Measurements from ENCODE around the gene TNS3. TPM values are rescaled to one million over a fixed set of nuclear protein-coding genes. Genes with fewer than 3 reads are reported as not detected.

Gene TNS3
- total and polyA plus RNA-seq, 10 donors = 17.7 to 247 (median 147) TPM

- H3K27ac ChIP-seq = no peak overlapping the region
- H3K4me1 ChIP-seq = peaks cover 9 to 36% (median 25%) of the 10 kb centered on the region in 6 donors
- WGBS, 5 donors = 66 to 80% (median 70%) methylated on average over 8 of the region's 8 CpGs
- H3K4me3 ChIP-seq = no peak overlapping the region
- no peaks in the 10 kb centered on the region for H3K9me3 ChIP-seq
- intact Hi-C loops (cut with DNase I; ENCODE audit: low total_unique reads) = no loop called here
- peaks cover 0 to 97% (median 16%) of the 10 kb centered on the region in 6 donors for H3K36me3 ChIP-seq
- TF ChIP-seq POLR2A (IDR thresholded peaks at IDR 0.05) (no peak), CTCF (IDR thresholded peaks at IDR 0.05 in 8 of 11, conservative IDR thresholded peaks at IDR 0.05 in 3 of 11) (no peak), POLR2AphosphoS5 (IDR thresholded peaks at IDR 0.05) (no peak)
- no peaks in the 10 kb centered on the region for H3K27me3 ChIP-seq (replicated peaks in 1 of 7)
- no peak for DNase-seq
Observed at GRCh38 chr7:47332213-47332612, 249.7 kb downstream of the TNS3 start.

- Histone ChIP-seq H3K27ac (peak overlapping the region in 1 of 8 donors; percentile 74), H3K4me1 (peaks cover 9 to 46% (median 29%) of the 10 kb centered on the region in 6 donors), H3K27me3 (replicated peaks in 1 of 7) (no peaks in the 10 kb centered on the region), H3K4me3 (no peak overlapping the region), H3K36me3 (peaks cover 0 to 92% (median 14%) of the 10 kb centered on the region in 6 donors), H3K9me3 (no peaks in the 10 kb centered on the region)
- TF ChIP-seq POLR2AphosphoS5 (IDR thresholded peaks at IDR 0.05) (no peak), POLR2A (IDR thresholded peaks at IDR 0.05) (no peak), CTCF (IDR thresholded peaks at IDR 0.05 in 8 of 11, conservative IDR thresholded peaks at IDR 0.05 in 3 of 11) (no peak)
- DNase-seq = no peak
- 86 to 95% (median 91%) methylated on average over 6 of the region's 6 CpGs for WGBS, 5 donors
- intact Hi-C loops (cut with DNase I; ENCODE audit: low total_unique reads) = no loop called here
Observed at GRCh38 chr7:47331179-47331565, 250.7 kb downstream of the TNS3 start.

- DNase-seq = no peak
- H3K9me3 ChIP-seq = no peaks in the 10 kb centered on the region
- TF ChIP-seq POLR2AphosphoS5 (IDR thresholded peaks at IDR 0.05) (no peak), POLR2A (IDR thresholded peaks at IDR 0.05) (no peak), CTCF (IDR thresholded peaks at IDR 0.05 in 8 of 11, conservative IDR thresholded peaks at IDR 0.05 in 3 of 11) (no peak)
- H3K4me1 ChIP-seq = peaks cover 9 to 51% (median 31%) of the 10 kb centered on the region in 6 donors
- WGBS, 5 donors = 87 to 94% (median 91%) methylated on average over 16 of the region's 16 CpGs
- peak overlapping the region in 4 of 8 donors; percentile 65 to 74 (median 66) for H3K27ac ChIP-seq
- H3K27me3 ChIP-seq (replicated peaks in 1 of 7) = no peaks in the 10 kb centered on the region
- no peak overlapping the region for H3K4me3 ChIP-seq
- H3K36me3 ChIP-seq = peaks cover 0 to 88% (median 11%) of the 10 kb centered on the region in 6 donors
- intact Hi-C loops (cut with DNase I; ENCODE audit: low total_unique reads) = no loop called here
Observed at GRCh38 chr7:47330561-47331178, 251.2 kb downstream of the TNS3 start.

GRCh38 chr7:47330026-47330425 is 251.9 kb downstream of the TNS3 start:
- TF ChIP-seq CTCF (IDR thresholded peaks at IDR 0.05 in 8 of 11, conservative IDR thresholded peaks at IDR 0.05 in 3 of 11) = no peak
- TF ChIP-seq POLR2AphosphoS5 (IDR thresholded peaks at IDR 0.05) = no peak
- Histone ChIP-seq H3K36me3 (peaks cover 0 to 88% (median 9%) of the 10 kb centered on the region in 6 donors), H3K27me3 (replicated peaks in 1 of 7) (no peaks in the 10 kb centered on the region), H3K4me1 (peaks cover 9 to 57% (median 31%) of the 10 kb centered on the region in 6 donors), H3K4me3 (no peak overlapping the region), H3K27ac (peak overlapping the region in 6 of 8 donors; percentile 21 to 74 (median 65)), H3K9me3 (no peaks in the 10 kb centered on the region)
- DNase-seq = no peak
- 78 to 88% (median 86%) methylated on average over 5 to 6 of the region's 6 CpGs for WGBS, 5 donors
- intact Hi-C loops (cut with DNase I; ENCODE audit: low total_unique reads) = no loop called here

Data from spleen (tissue), 11 donors.